AG09309 (cell line): Measurements from ENCODE around the gene VWC2.

Experiments used
- DNase-seq: peaks from one replicate; pipeline ENCODE4 v3.0.0-alpha.2; 2010; ENCODE audit warnings: low read depth
- H3K4me3 ChIP-seq: 2 replicates; pipeline ENCODE4 v1.5.1; 2011; ENCODE audit warnings: mild to moderate bottlenecking, low read depth, low read length, moderate library complexity; ENCODE audit not compliant: control insufficient read depth
- CTCF ChIP-seq: IDR thresholded peaks from 2 replicates; pipeline ENCODE4 v1.5.1; 2011; ENCODE audit warnings: mild to moderate bottlenecking, low read depth, low read length, inconsistent platforms; ENCODE audit not compliant: insufficient read depth, control insufficient read depth; ENCODE audit errors: missing control alignments

Gene VWC2

GRCh38 chr7:49875336-49875735 is 101.9 kb downstream of the VWC2 start:
- TF ChIP-seq CTCF = no peak
- H3K4me3 ChIP-seq = no peak overlapping the region
- no peak for DNase-seq

- DNase-seq = no peak
- H3K4me3 ChIP-seq = no peak overlapping the region
- no peak for TF ChIP-seq CTCF
These were observed 102.8 kb downstream of the VWC2 start for GRCh38 chr7:49876202-49876601.

GRCh38 chr7:49878089-49878488 is 104.7 kb downstream of the VWC2 start:
- TF ChIP-seq CTCF = no peak
- no peak for DNase-seq
- no peak overlapping the region for H3K4me3 ChIP-seq

- H3K4me3 ChIP-seq = no peak overlapping the region
- DNase-seq = no peak
- TF ChIP-seq CTCF = no peak
These were observed 105.2 kb downstream of the VWC2 start for GRCh38 chr7:49878627-49879026.

GRCh38 chr7:49883933-49884332 is 110.5 kb downstream of the VWC2 start:
- TF ChIP-seq CTCF = no peak
- no peak for DNase-seq
- H3K4me3 ChIP-seq = no peak overlapping the region

- no peak for DNase-seq
- no peak for TF ChIP-seq CTCF
- H3K4me3 ChIP-seq = no peak overlapping the region
These were observed 112.3 kb downstream of the VWC2 start for GRCh38 chr7:49885593-49886285.
